Gastroesophageal sphincter (tissue), 4 donors: ENCODE data around the gene GTPBP10. TPM values are rescaled to one million over a fixed set of nuclear protein-coding genes. Genes with fewer than 3 reads are reported as not detected.
A peak's percentile ranks its signal among the peaks of the same experiment; 100 is the strongest.

Experiments
- ATAC-seq: fragments of 150-250 bp; one replicate; pipeline ENCODE4 v1.9.1; 2016; ENCODE audit warnings: mild to moderate bottlenecking, moderate library complexity
- H3K27ac ChIP-seq, 4 donors: fragments of 200-600 bp; sonication (generic) in 3 of 4; 1 replicate in 3 of 4; 2 replicates in 1 of 4; pipeline ENCODE4 v1.5.1; 2016 to 2019
- H3K27me3 ChIP-seq: fragments of 200-600 bp; sonication (generic); one replicate; pipeline ENCODE4 v1.5.1; 2019
- H3K36me3 ChIP-seq, 2 donors: fragments of 200-600 bp; sonication (generic); one replicate each; pipeline ENCODE4 v1.5.1; 2019; ENCODE audit warnings: control low read depth in 1 of 2
- H3K4me1 ChIP-seq, 3 donors: fragments of 200-600 bp; sonication (generic); 1 replicate in 2 of 3; 2 replicates in 1 of 3; pipeline ENCODE4 v1.5.1; 2016 to 2019; ENCODE audit warnings: control low read depth in 2 of 3
- H3K4me3 ChIP-seq, 2 donors: fragments of 200-600 bp; sonication (generic); one replicate each; pipeline ENCODE4 v1.5.1; 2019; ENCODE audit warnings: mild to moderate bottlenecking in 1 of 2, moderate library complexity in 1 of 2
- H3K9me3 ChIP-seq, 3 donors: fragments of 200-600 bp; sonication (generic); one replicate each; pipeline ENCODE4 v1.5.1; 2017 to 2019; ENCODE audit warnings: control low read depth in 2 of 3
- CTCF ChIP-seq, 4 experiments: fragments of 200-600 bp in 2 of 4; fragments of 450-650 bp in 2 of 4; sonication (generic) in 1 of 4; IDR thresholded peaks; one replicate each; pipeline ENCODE4 v1.5.1; 2017 to 2019; ENCODE audit warnings: antibody characterized with exemption in 4 of 4, mild to moderate bottlenecking in 2 of 4, moderate library complexity in 2 of 4
- EP300 ChIP-seq: sonication (generic); formaldehyde crosslinking; IDR thresholded peaks from one replicate; pipeline ENCODE4 v1.6.1; 2017; ENCODE audit warnings: antibody characterized with exemption, mild to moderate bottlenecking
- POLR2A ChIP-seq, 2 donors: fragments of 450-650 bp; IDR thresholded peaks; one replicate each; pipeline ENCODE4 v1.6.1; 2017; ENCODE audit warnings: antibody characterized with exemption in 2 of 2, mild to moderate bottlenecking in 2 of 2, moderate library complexity in 1 of 2
- POLR2AphosphoS5 ChIP-seq: sonication (generic); formaldehyde crosslinking; IDR thresholded peaks from one replicate; pipeline ENCODE4 v1.6.1; 2017; ENCODE audit warnings: antibody characterized with exemption
- WGBS, 2 donors: methylation state at CpG; one replicate each; pipeline ENCODE4 v1.1.5; 2018; ENCODE audit warnings: low coverage in 1 of 2; 5-methylcytosine and 5-hydroxymethylcytosine counted together
- total RNA-seq, 4 donors: library from RNA; depleted of rRNA; stranded (reverse); fragments of >200 nt; gene quantifications; one replicate each; pipeline ENCODE4 v1.1.0, GENCODE V29; 2016

The GTPBP10 gene
- 10 to 100 TPM in 3 of 4 donors, 1 to 10 TPM in 1; 8.9 to 35.5 (median 13.1) TPM for total RNA-seq

- Histone ChIP-seq H3K36me3 (no peaks in the 10 kb centered on the region), H3K27ac (peak within 1 kb of the TSS; percentile 64 to 88 (median 85))
Measured at GRCh38 chr7:90346336-90347125, at the start of gene GTPBP10. Gene GTPBP10 (plus strand): TSS chr7:90346716. CDS start chr7:90346742, 26 bp downstream.

GRCh38 chr7:90298145-90299038 is 48.1 kb upstream of the GTPBP10 start:
- Histone ChIP-seq H3K27ac (no peak overlapping the region), H3K4me1 (no peaks in the 10 kb centered on the region), H3K9me3 (no peaks in the 10 kb centered on the region), H3K36me3 (no peaks in the 10 kb centered on the region), H3K27me3 (no peaks in the 10 kb centered on the region), H3K4me3 (no peak overlapping the region)
- TF ChIP-seq POLR2A (IDR thresholded peaks at IDR 0.05) (no peak), CTCF (IDR thresholded peaks at IDR 0.05) (peak in 3 of 4 experiments; percentile 24 to 39 (median 38))
- 42 to 59% methylated on average over 5 of the region's 5 CpGs for WGBS, 2 donors
- peak; percentile 73 for ATAC-seq

More at GRCh38 chr7:90346336-90347125, at the start of gene GTPBP10:
- H3K9me3 ChIP-seq: no peaks in the 10 kb centered on the region
- peaks cover 4 to 22% (median 5%) of the 10 kb centered on the region in 3 donors for H3K4me1 ChIP-seq
- peak; percentile 98 for ATAC-seq
- TF ChIP-seq EP300 (no peak), CTCF (IDR thresholded peaks at IDR 0.05) (peak; percentile 29 to 86 (median 76)), POLR2AphosphoS5 (peak; percentile 88), POLR2A (IDR thresholded peaks at IDR 0.05) (peak; percentile 33 to 42)
- WGBS, 2 donors: 0% methylated on average over 12 to 26 of the region's 37 CpGs
- H3K4me3 ChIP-seq: peak within 1 kb of the TSS; percentile 75 to 77
- no peaks in the 10 kb centered on the region for H3K27me3 ChIP-seq

GRCh38 chr7:90303241-90303640 is 43.3 kb upstream of the GTPBP10 start:
- ATAC-seq: no peak
- WGBS, 2 donors: 92 to 100% methylated on average over 1 of the region's 1 CpG
- H3K4me1 ChIP-seq: no peaks in the 10 kb centered on the region
- no peak overlapping the region for H3K27ac ChIP-seq
- H3K9me3 ChIP-seq: no peaks in the 10 kb centered on the region
- peaks cover 0 to 34% of the 10 kb centered on the region in 2 donors for H3K36me3 ChIP-seq
- H3K4me3 ChIP-seq: no peak overlapping the region
- TF ChIP-seq CTCF (IDR thresholded peaks at IDR 0.05) (no peak), POLR2A (IDR thresholded peaks at IDR 0.05) (no peak), POLR2AphosphoS5 (no peak), EP300 (no peak)
- no peaks in the 10 kb centered on the region for H3K27me3 ChIP-seq

- H3K27me3 ChIP-seq: no peaks in the 10 kb centered on the region
- H3K4me3 ChIP-seq: no peak overlapping the region
- no peak for ATAC-seq
- H3K9me3 ChIP-seq: no peaks in the 10 kb centered on the region
- H3K36me3 ChIP-seq: peaks cover 0 to 57% of the 10 kb centered on the region in 2 donors
- no peak overlapping the region for H3K27ac ChIP-seq
- no peaks in the 10 kb centered on the region for H3K4me1 ChIP-seq
- TF ChIP-seq POLR2AphosphoS5: no peak
- TF ChIP-seq CTCF (IDR thresholded peaks at IDR 0.05): no peak
- no peak for TF ChIP-seq POLR2A (IDR thresholded peaks at IDR 0.05)
- no peak for TF ChIP-seq EP300
- 81 to 93% methylated on average over 4 to 5 of the region's 5 CpGs for WGBS, 2 donors
Measured at GRCh38 chr7:90309872-90310271, 36.6 kb upstream of the GTPBP10 start.
